IgD-negative memory B cell (primary cell): ENCODE measurements around the gene MVB12B. TPM values are rescaled to one million over a fixed set of nuclear protein-coding genes. Genes with fewer than 3 reads are reported as not detected.

Experiments
- H3K27ac Mint-ChIP-seq, 3 donors: one replicate each; pipeline ENCODE4 v1.8.0; 2020 to 2022; ENCODE audit warnings: mild to moderate bottlenecking in 3 of 3, mixed read lengths in 3 of 3, moderate library complexity in 1 of 3
- H3K27me3 Mint-ChIP-seq: one replicate; pipeline ENCODE4 v1.8.0; 2021; ENCODE audit warnings: mixed read lengths
- H3K36me3 Mint-ChIP-seq: one replicate; pipeline ENCODE4 v1.8.0; 2020; ENCODE audit warnings: mild to moderate bottlenecking, mixed read lengths
- H3K4me1 Mint-ChIP-seq, 3 donors: one replicate each; pipeline ENCODE4 v1.8.0; 2020 to 2022; ENCODE audit warnings: mixed read lengths in 3 of 3, mild to moderate bottlenecking in 1 of 3
- H3K4me3 Mint-ChIP-seq, 4 donors: one replicate each; pipeline ENCODE4 v1.8.0; 2020 to 2022; ENCODE audit warnings: mild to moderate bottlenecking in 4 of 4, mixed read lengths in 4 of 4, moderate library complexity in 3 of 4
- H3K9me3 Mint-ChIP-seq, 3 donors: one replicate each; pipeline ENCODE4 v1.8.0; 2020 to 2021; ENCODE audit warnings: mixed read lengths in 3 of 3, mild to moderate bottlenecking in 1 of 3
- polyA plus RNA-seq: library from polyadenylated mRNA; unstranded; fragments of 300-500 nt; fragmentation: Illumina TruSeq; gene quantifications from one replicate; pipeline ENCODE4 v1.2.3, GENCODE V29; 2021

Gene MVB12B
- polyA plus RNA-seq, 1 donor from 2014 or later: 0.93 TPM

GRCh38 chr9:126451316-126451885 is 124.8 kb downstream of the MVB12B start:
- Mint-ChIP-seq H3K9me3 (no peaks in the 10 kb centered on the region), H3K4me1 (no peaks in the 10 kb centered on the region), H3K27ac (no peak overlapping the region), H3K36me3 (peaks cover 1% of the 10 kb centered on the region), H3K4me3 (no peak overlapping the region), H3K27me3 (peaks cover 1% of the 10 kb centered on the region)

GRCh38 chr9:126452106-126452505 is 125.5 kb downstream of the MVB12B start:
- Mint-ChIP-seq H3K27me3 (peaks cover 1% of the 10 kb centered on the region), H3K4me1 (no peaks in the 10 kb centered on the region), H3K27ac (peak overlapping the region in 1 of 3 donors; percentile 43), H3K36me3 (peaks cover 1% of the 10 kb centered on the region), H3K9me3 (no peaks in the 10 kb centered on the region), H3K4me3 (no peak overlapping the region)

GRCh38 chr9:126453156-126453963 is 126.7 kb downstream of the MVB12B start:
- H3K27me3 Mint-ChIP-seq: peaks cover 1% of the 10 kb centered on the region
- no peak overlapping the region for H3K27ac Mint-ChIP-seq
- no peaks in the 10 kb centered on the region for H3K4me1 Mint-ChIP-seq
- H3K9me3 Mint-ChIP-seq: no peaks in the 10 kb centered on the region
- H3K36me3 Mint-ChIP-seq: peaks cover 1% of the 10 kb centered on the region
- no peak overlapping the region for H3K4me3 Mint-ChIP-seq

- H3K4me1 Mint-ChIP-seq: no peaks in the 10 kb centered on the region
- H3K27me3 Mint-ChIP-seq: peaks cover 5% of the 10 kb centered on the region
- no peak overlapping the region for H3K4me3 Mint-ChIP-seq
- H3K27ac Mint-ChIP-seq: no peak overlapping the region
- peaks cover 1% of the 10 kb centered on the region for H3K36me3 Mint-ChIP-seq
- H3K9me3 Mint-ChIP-seq: no peaks in the 10 kb centered on the region
These were observed 127.6 kb downstream of the MVB12B start for GRCh38 chr9:126454215-126454614.

- Mint-ChIP-seq H3K9me3 (no peaks in the 10 kb centered on the region), H3K36me3 (peaks cover 1% of the 10 kb centered on the region), H3K4me3 (no peak overlapping the region), H3K4me1 (no peaks in the 10 kb centered on the region), H3K27ac (peak overlapping the region in 1 of 3 donors; percentile 6), H3K27me3 (peaks cover 5% of the 10 kb centered on the region)
These were observed 128.2 kb downstream of the MVB12B start for GRCh38 chr9:126454795-126455194.

GRCh38 chr9:126456441-126457174 is 130.0 kb downstream of the MVB12B start:
- no peaks in the 10 kb centered on the region for H3K4me1 Mint-ChIP-seq
- peaks cover 5% of the 10 kb centered on the region for H3K27me3 Mint-ChIP-seq
- peaks cover 1% of the 10 kb centered on the region for H3K36me3 Mint-ChIP-seq
- no peak overlapping the region for H3K4me3 Mint-ChIP-seq
- no peak overlapping the region for H3K27ac Mint-ChIP-seq
- no peaks in the 10 kb centered on the region for H3K9me3 Mint-ChIP-seq

- H3K27me3 Mint-ChIP-seq: peaks cover 5% of the 10 kb centered on the region
- no peak overlapping the region for H3K27ac Mint-ChIP-seq
- H3K36me3 Mint-ChIP-seq: peaks cover 1% of the 10 kb centered on the region
- no peaks in the 10 kb centered on the region for H3K4me1 Mint-ChIP-seq
- no peaks in the 10 kb centered on the region for H3K9me3 Mint-ChIP-seq
- H3K4me3 Mint-ChIP-seq: no peak overlapping the region
These were observed 130.5 kb downstream of the MVB12B start for GRCh38 chr9:126457175-126457547.

- Mint-ChIP-seq H3K36me3 (no peaks in the 10 kb centered on the region), H3K4me1 (no peaks in the 10 kb centered on the region), H3K9me3 (no peaks in the 10 kb centered on the region), H3K27ac (no peak overlapping the region), H3K4me3 (no peak overlapping the region), H3K27me3 (peaks cover 5% of the 10 kb centered on the region)
These were observed 131.3 kb downstream of the MVB12B start for GRCh38 chr9:126457890-126458289.

GRCh38 chr9:126459126-126459525 is 132.5 kb downstream of the MVB12B start:
- Mint-ChIP-seq H3K36me3 (no peaks in the 10 kb centered on the region), H3K4me1 (no peaks in the 10 kb centered on the region), H3K27me3 (peaks cover 3% of the 10 kb centered on the region), H3K27ac (no peak overlapping the region), H3K4me3 (no peak overlapping the region), H3K9me3 (no peaks in the 10 kb centered on the region)

GRCh38 chr9:126459546-126459945 is 132.9 kb downstream of the MVB12B start:
- Mint-ChIP-seq H3K36me3 (no peaks in the 10 kb centered on the region), H3K4me3 (no peak overlapping the region), H3K27ac (no peak overlapping the region), H3K27me3 (peaks cover 3% of the 10 kb centered on the region), H3K9me3 (no peaks in the 10 kb centered on the region), H3K4me1 (no peaks in the 10 kb centered on the region)

GRCh38 chr9:126459965-126460843 is 133.6 kb downstream of the MVB12B start:
- H3K27me3 Mint-ChIP-seq: peaks cover 3% of the 10 kb centered on the region
- H3K9me3 Mint-ChIP-seq: no peaks in the 10 kb centered on the region
- H3K36me3 Mint-ChIP-seq: no peaks in the 10 kb centered on the region
- H3K4me3 Mint-ChIP-seq: no peak overlapping the region
- H3K27ac Mint-ChIP-seq: no peak overlapping the region
- H3K4me1 Mint-ChIP-seq: no peaks in the 10 kb centered on the region

- Mint-ChIP-seq H3K27me3 (peaks cover 3% of the 10 kb centered on the region), H3K9me3 (no peaks in the 10 kb centered on the region), H3K36me3 (no peaks in the 10 kb centered on the region), H3K27ac (no peak overlapping the region), H3K4me1 (no peaks in the 10 kb centered on the region), H3K4me3 (no peak overlapping the region)
These were observed 134.4 kb downstream of the MVB12B start for GRCh38 chr9:126461029-126461428.

- no peaks in the 10 kb centered on the region for H3K36me3 Mint-ChIP-seq
- no peak overlapping the region for H3K27ac Mint-ChIP-seq
- no peaks in the 10 kb centered on the region for H3K4me1 Mint-ChIP-seq
- peaks cover 3% of the 10 kb centered on the region for H3K27me3 Mint-ChIP-seq
- no peak overlapping the region for H3K4me3 Mint-ChIP-seq
- H3K9me3 Mint-ChIP-seq: no peaks in the 10 kb centered on the region
These were observed 135.0 kb downstream of the MVB12B start for GRCh38 chr9:126461608-126462007.

- Mint-ChIP-seq H3K27me3 (peaks cover 3% of the 10 kb centered on the region), H3K36me3 (no peaks in the 10 kb centered on the region), H3K9me3 (no peaks in the 10 kb centered on the region), H3K4me1 (peaks cover 0 to 3% (median 0%) of the 10 kb centered on the region in 3 donors), H3K4me3 (no peak overlapping the region), H3K27ac (no peak overlapping the region)
These were observed 136.0 kb downstream of the MVB12B start for GRCh38 chr9:126462617-126463016.

- Mint-ChIP-seq H3K9me3 (no peaks in the 10 kb centered on the region), H3K4me1 (peaks cover 0 to 3% (median 3%) of the 10 kb centered on the region in 3 donors), H3K27ac (peak overlapping the region in 1 of 3 donors; percentile 74), H3K4me3 (no peak overlapping the region), H3K36me3 (no peaks in the 10 kb centered on the region), H3K27me3 (peaks cover 7% of the 10 kb centered on the region)
These were observed 136.8 kb downstream of the MVB12B start for GRCh38 chr9:126463426-126463825.
